Neural progenitor cell (in vitro differentiated cells): ENCODE data around the gene SPRY1. TPM values are rescaled to one million over a fixed set of nuclear protein-coding genes. Genes with fewer than 3 reads are reported as not detected.

Experiments
- DNase-seq: peaks from one replicate; pipeline ENCODE4 v3.0.0-alpha.2; 2016; ENCODE audit warnings: low spot score
- H2AFZ ChIP-seq: fragments of 200-600 bp; sonication (generic); replicated peaks from 2 replicates; pipeline ENCODE4 v1.6.1; 2016; ENCODE audit warnings: antibody characterized with exemption
- H3F3A ChIP-seq: fragments of 200-600 bp; sonication (generic); 2 replicates; pipeline ENCODE4 v1.6.1; 2016; ENCODE audit warnings: antibody characterized with exemption, low read depth
- H3K27ac ChIP-seq: fragments of 200-600 bp; sonication (generic); 2 replicates; pipeline ENCODE4 v1.5.1; 2016; ENCODE audit warnings: mild to moderate bottlenecking
- H3K27me3 ChIP-seq: fragments of 200-600 bp; sonication (generic); 2 replicates; pipeline ENCODE4 v1.6.1; 2016; ENCODE audit warnings: mild to moderate bottlenecking, moderate library complexity
- H3K36me3 ChIP-seq: fragments of 200-600 bp; sonication (generic); 2 replicates; pipeline ENCODE4 v1.5.1; 2016
- H3K4me1 ChIP-seq: fragments of 200-600 bp; sonication (generic); 2 replicates; pipeline ENCODE4 v1.6.1; 2016; ENCODE audit warnings: mixed run types
- H3K4me2 ChIP-seq: fragments of 200-600 bp; sonication (generic); 2 replicates; pipeline ENCODE4 v1.6.1; 2016
- H3K4me3 ChIP-seq: fragments of 200-600 bp; sonication (generic); 2 replicates; pipeline ENCODE4 v1.5.1; 2016
- H3K79me2 ChIP-seq: fragments of 200-600 bp; sonication (generic); 2 replicates; pipeline ENCODE4 v1.6.1; 2016; ENCODE audit warnings: low read depth
- H3K9ac ChIP-seq: fragments of 200-600 bp; sonication (generic); 2 replicates; pipeline ENCODE4 v1.6.1; 2016
- H3K9me3 ChIP-seq: fragments of 200-600 bp; sonication (generic); 2 replicates; pipeline ENCODE4 v1.5.1; 2016; ENCODE audit warnings: low read depth
- H4K20me1 ChIP-seq: fragments of 200-600 bp; sonication (generic); 2 replicates; pipeline ENCODE4 v1.6.1; 2016; ENCODE audit warnings: low read depth
- H3K27ac Mint-ChIP-seq: 3 replicates; pipeline ENCODE4 v1.8.0; 2021; ENCODE audit warnings: mixed read lengths
- H3K27me3 Mint-ChIP-seq: 2 replicates; pipeline ENCODE4 v1.8.0; 2022; ENCODE audit warnings: low read depth, mild to moderate bottlenecking, inconsistent platforms, moderate library complexity, mixed read lengths; ENCODE audit not compliant: insufficient read depth
- H3K36me3 Mint-ChIP-seq: 3 replicates; pipeline ENCODE4 v1.8.0; 2021; ENCODE audit warnings: mixed read lengths
- H3K4me1 Mint-ChIP-seq: 3 replicates; pipeline ENCODE4 v1.8.0; 2021; ENCODE audit warnings: mixed read lengths
- H3K4me3 Mint-ChIP-seq: 3 replicates; pipeline ENCODE4 v1.8.0; 2021; ENCODE audit warnings: mild to moderate bottlenecking, moderate library complexity, mixed read lengths
- H3K9me3 Mint-ChIP-seq: 3 replicates; pipeline ENCODE4 v1.8.0; 2020; ENCODE audit warnings: mixed read lengths
- CTCF ChIP-seq: fragments of 200-600 bp; sonication (generic); IDR thresholded peaks from 2 replicates; pipeline ENCODE4 v1.5.1; 2017; ENCODE audit warnings: antibody characterized with exemption, mild to moderate bottlenecking
- EZH2 ChIP-seq: fragments of 200-600 bp; sonication (generic); IDR thresholded peaks from 2 replicates; pipeline ENCODE4 v1.6.1; 2017; ENCODE audit warnings: antibody characterized with exemption, mild to moderate bottlenecking, moderate library complexity
- EZH2phosphoT487 ChIP-seq: fragments of 200-600 bp; sonication (generic); IDR thresholded peaks from 2 replicates; pipeline ENCODE4 v1.6.1; 2017; ENCODE audit warnings: antibody characterized with exemption
- total RNA-seq: library from RNA; depleted of rRNA; stranded (reverse); fragments of >200 nt; gene quantifications from 2 replicates; pipeline ENCODE4 v1.2.3, GENCODE V29; 2015; ENCODE audit warnings: low replicate concordance

SPRY1 gene
- total RNA-seq, 1 donor from 2014 or later, result 35.9 TPM

- H3K27me3 Mint-ChIP-seq, result peaks cover 2% of the 10 kb centered on the region
- H4K20me1 ChIP-seq, result no peaks in the 10 kb centered on the region
- no peak overlapping the region for H2AFZ ChIP-seq
- TF ChIP-seq EZH2phosphoT487 (no peak), EZH2 (no peak), CTCF (no peak)
- no peaks in the 10 kb centered on the region for H3K36me3 Mint-ChIP-seq
- no peak overlapping the region for H3K4me3 Mint-ChIP-seq
- H3K9me3 ChIP-seq, result no peaks in the 10 kb centered on the region
- no peak overlapping the region for H3K27ac Mint-ChIP-seq
- peaks cover 20% of the 10 kb centered on the region for H3K4me1 Mint-ChIP-seq
- no peaks in the 10 kb centered on the region for H3F3A ChIP-seq
- no peaks in the 10 kb centered on the region for H3K79me2 ChIP-seq
- H3K27ac ChIP-seq, result no peak overlapping the region
- no peaks in the 10 kb centered on the region for H3K27me3 ChIP-seq
- peaks cover 17% of the 10 kb centered on the region for H3K4me1 ChIP-seq
- no peak for DNase-seq
- no peak overlapping the region for H3K4me3 ChIP-seq
- H3K36me3 ChIP-seq, result no peaks in the 10 kb centered on the region
- no peak overlapping the region for H3K9ac ChIP-seq
- no peak overlapping the region for H3K4me2 ChIP-seq
- H3K9me3 Mint-ChIP-seq, result peaks cover 13% of the 10 kb centered on the region
Observed at GRCh38 chr4:123353656-123354055, 42.9 kb upstream of the SPRY1 start.

- Mint-ChIP-seq H3K4me1 (peaks cover 12% of the 10 kb centered on the region), H3K4me3 (no peak overlapping the region), H3K27ac (no peak overlapping the region), H3K9me3 (peaks cover 7% of the 10 kb centered on the region), H3K36me3 (no peaks in the 10 kb centered on the region), H3K27me3 (peaks cover 2% of the 10 kb centered on the region)
- H3F3A ChIP-seq, result no peaks in the 10 kb centered on the region
- H3K36me3 ChIP-seq, result no peaks in the 10 kb centered on the region
- no peak for DNase-seq
- H3K27me3 ChIP-seq, result no peaks in the 10 kb centered on the region
- no peaks in the 10 kb centered on the region for H3K79me2 ChIP-seq
- peaks cover 6% of the 10 kb centered on the region for H3K4me1 ChIP-seq
- H4K20me1 ChIP-seq, result no peaks in the 10 kb centered on the region
- no peaks in the 10 kb centered on the region for H3K9me3 ChIP-seq
- H3K9ac ChIP-seq, result no peak overlapping the region
- no peak for TF ChIP-seq EZH2
- no peak for TF ChIP-seq CTCF
- no peak for TF ChIP-seq EZH2phosphoT487
- H3K4me2 ChIP-seq, result no peak overlapping the region
- H2AFZ ChIP-seq, result no peak overlapping the region
- no peak overlapping the region for H3K27ac ChIP-seq
- H3K4me3 ChIP-seq, result no peak overlapping the region
Observed at GRCh38 chr4:123354701-123355100, 41.9 kb upstream of the SPRY1 start.

- peaks cover 2% of the 10 kb centered on the region for H3K27me3 Mint-ChIP-seq
- DNase-seq, result no peak
- Histone ChIP-seq H3K9me3 (peaks cover 4% of the 10 kb centered on the region), H3K27me3 (no peaks in the 10 kb centered on the region), H3K79me2 (no peaks in the 10 kb centered on the region), H3K27ac (no peak overlapping the region), H3F3A (no peaks in the 10 kb centered on the region), H4K20me1 (no peaks in the 10 kb centered on the region), H3K36me3 (no peaks in the 10 kb centered on the region), H3K4me3 (no peak overlapping the region), H3K4me1 (no peaks in the 10 kb centered on the region), H2AFZ (peak overlapping the region; percentile 82), H3K9ac (no peak overlapping the region), H3K4me2 (no peak overlapping the region)
- TF ChIP-seq EZH2 (no peak), EZH2phosphoT487 (no peak), CTCF (no peak)
- peaks cover 5% of the 10 kb centered on the region for H3K4me1 Mint-ChIP-seq
- peak overlapping the region; percentile 46 for H3K27ac Mint-ChIP-seq
- peaks cover 7% of the 10 kb centered on the region for H3K9me3 Mint-ChIP-seq
- H3K36me3 Mint-ChIP-seq, result no peaks in the 10 kb centered on the region
- H3K4me3 Mint-ChIP-seq, result no peak overlapping the region
Observed at GRCh38 chr4:123356921-123357320, 39.7 kb upstream of the SPRY1 start.
